NCI-H1105 treated with DMSO at 0.1 percent for 48 hours (cell line): Measurements from ENCODE around the gene LPCAT1.
A peak's percentile ranks its signal among the peaks of the same experiment; 100 is the strongest.
"Not testable (repeated sequence)": the region's sequence is repeated elsewhere in the genome, so short reads cannot be mapped to it uniquely, and the experiment has no call there.

Experiments used
- DNase-seq: peaks from one replicate; lab custom pipeline; 2025; lab: John Stamatoyannopoulos, UW

Gene LPCAT1

DNA sequence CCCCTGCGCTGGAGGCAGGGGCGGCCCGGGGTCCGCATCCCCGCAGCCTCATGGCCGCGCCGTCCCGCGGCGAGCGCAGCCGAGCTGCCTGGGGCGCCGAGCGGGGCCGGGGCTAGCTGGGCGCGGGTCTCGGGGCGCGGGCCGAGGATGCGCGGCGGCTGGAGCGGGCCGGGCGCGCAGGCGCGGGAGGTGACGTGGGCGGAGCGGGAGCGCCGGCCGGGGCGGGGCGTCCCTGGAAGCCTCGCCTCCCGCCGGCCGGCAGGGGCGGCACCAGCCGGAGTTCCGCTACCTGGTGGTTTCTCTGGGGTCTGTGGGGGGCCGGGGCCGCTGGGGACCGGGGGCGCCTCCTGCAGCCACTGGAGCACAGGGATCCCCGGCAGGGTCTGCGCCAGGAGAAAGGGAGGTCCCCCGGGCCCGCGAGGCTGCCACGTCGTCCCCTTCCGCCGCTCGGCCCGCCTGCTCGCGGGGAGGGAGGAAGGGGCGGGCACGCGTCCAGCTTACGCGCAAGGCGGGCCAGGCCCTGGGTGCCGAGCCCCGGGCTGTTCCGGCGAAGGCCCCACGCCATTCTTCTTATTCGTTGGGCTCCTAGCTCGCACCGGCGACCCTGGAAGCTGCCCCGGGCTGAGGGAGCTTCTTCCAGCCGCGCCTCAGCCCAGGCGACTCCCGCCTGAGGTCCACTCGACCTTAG lies at the start of gene LPCAT1:
TSS of gene LPCAT1 (minus strand) at position 168 of the 688 bp plus-strand sequence. CDS start at position 52, 116 bp downstream.
- DNase-seq: peak; percentile 60

GRCh38 chr5:1571875-1572274 lies 48.1 kb upstream of the LPCAT1 start:
- DNase-seq: not testable (repeated sequence)

DNA sequence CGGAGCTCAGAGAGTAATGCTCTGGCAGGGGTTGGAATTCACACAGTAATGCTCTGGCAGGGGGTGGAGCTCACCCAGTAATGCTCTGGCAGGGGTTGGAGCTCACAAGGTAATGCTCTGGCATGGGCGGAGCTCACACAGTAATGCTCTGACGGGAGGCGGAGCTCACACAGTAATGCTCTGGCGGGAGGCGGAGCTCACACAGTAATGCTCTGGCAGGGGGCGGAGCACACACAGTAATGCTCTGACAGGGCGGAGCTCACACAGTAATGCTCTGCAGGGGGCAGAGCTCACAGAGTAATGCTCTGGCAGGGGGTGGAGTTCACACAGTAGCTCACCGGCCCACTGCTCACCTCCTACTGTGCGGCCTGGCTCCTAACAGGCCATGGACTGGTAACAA lies 47.2 kb upstream of the LPCAT1 start:
- no peak for DNase-seq

- DNase-seq: no peak
These were observed 44.6 kb upstream of the LPCAT1 start for GRCh38 chr5:1568201-1568979.

DNA sequence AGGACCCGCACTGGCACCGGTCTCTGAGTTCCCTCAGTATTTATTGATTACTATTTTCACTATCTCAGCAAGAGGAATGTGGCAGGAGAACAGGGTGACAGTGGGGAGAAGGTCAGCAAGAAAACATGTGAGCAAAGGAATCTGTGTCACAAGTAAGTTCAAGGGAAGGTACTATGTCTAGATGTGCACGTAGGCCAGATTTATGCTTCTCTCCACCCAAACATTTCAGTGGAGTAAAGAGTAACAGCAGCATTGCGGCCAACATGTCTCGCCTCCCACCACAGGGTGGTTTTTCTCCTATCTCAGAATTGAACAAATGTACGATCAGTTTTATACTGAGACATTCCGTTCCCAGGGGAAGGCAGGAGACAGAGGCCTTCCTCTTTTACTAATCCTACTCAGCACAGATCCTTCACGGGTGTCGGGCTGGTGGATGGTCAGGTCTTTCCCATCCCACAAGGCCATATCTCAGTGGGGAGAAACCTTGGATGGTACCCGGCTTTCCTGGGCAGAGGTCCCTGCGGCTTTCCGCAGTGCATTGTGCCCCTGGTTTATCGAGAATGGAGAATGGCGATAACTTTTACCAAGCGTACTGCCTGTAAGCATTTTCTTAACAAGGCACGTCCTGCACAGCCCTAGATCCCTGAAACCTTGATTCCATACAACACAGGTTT lies 43.9 kb upstream of the LPCAT1 start:
- DNase-seq: not testable (repeated sequence)

GRCh38 chr5:1565737-1566734 lies 42.3 kb upstream of the LPCAT1 start:
- DNase-seq: no peak

DNA sequence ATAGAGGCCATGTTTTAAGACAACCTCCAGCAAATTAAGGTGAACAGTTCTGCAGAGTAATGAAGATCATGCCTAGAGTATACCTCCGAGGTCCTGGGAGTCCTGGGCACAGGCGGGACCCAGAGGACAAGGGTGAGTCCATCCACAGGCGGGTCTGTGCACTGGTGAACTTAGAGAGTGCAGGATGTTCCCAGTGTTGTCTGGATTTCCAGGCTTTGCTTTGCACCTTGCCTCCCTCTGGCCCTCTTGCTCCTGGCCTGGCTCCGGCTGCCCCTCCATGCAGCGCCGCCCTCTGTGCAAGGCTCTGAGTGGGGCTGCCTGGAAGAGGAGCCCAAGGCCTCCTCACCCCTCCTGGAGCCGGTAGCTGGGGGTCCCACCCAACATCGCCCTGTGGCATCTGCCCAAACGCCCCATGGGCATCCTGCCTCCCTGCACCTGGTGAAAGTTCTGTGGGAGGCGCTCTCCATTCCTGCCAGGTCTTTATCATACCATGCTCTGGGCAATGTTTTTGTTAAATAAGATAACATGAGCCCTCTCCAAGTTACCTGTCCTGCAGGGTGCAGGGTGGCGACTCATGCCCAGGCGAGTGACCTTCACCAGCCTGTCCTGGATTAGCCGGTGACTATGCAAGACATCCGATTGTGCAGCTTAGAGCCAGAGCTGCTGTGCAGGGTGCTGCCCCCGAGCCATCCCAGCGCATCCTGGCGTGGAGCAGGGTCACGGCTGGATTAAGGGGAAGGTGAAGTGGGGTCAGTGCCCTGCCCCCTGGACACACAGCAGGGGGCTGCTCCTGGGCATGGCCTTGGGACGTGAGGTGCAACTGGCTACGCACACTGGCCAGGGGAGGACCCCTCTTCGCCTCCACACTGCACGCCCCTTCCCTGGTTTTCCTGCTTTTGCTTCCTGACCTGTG lies 41.3 kb upstream of the LPCAT1 start:
- DNase-seq: no peak

DNA sequence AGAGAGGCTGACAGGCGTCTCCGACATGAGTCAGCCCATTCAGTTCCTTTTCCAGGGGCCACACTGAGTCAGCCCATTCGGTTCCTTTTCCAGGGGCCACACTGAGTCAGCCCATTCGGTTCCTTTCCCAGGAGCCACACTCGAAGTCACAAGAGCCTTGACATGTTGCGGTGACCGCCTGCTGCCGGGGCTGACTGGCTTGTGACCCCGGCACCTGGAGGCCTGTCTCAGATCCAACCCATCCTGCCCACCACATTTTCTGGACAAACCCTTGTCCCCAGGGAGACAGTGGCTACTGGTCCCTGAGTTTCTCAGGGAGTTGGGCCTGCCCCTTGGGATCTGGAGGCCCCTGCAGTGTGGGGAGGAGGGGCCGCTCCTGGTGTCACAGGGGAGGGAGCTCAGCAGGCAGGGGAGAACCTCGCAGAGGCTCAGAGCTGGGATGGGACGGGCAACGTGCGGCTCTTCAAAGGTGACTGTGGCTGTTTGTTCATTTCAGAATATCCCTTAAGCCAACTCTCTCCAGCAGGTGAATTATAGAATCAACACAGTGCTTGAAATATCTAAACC lies 40.5 kb upstream of the LPCAT1 start:
- no peak for DNase-seq

DNA sequence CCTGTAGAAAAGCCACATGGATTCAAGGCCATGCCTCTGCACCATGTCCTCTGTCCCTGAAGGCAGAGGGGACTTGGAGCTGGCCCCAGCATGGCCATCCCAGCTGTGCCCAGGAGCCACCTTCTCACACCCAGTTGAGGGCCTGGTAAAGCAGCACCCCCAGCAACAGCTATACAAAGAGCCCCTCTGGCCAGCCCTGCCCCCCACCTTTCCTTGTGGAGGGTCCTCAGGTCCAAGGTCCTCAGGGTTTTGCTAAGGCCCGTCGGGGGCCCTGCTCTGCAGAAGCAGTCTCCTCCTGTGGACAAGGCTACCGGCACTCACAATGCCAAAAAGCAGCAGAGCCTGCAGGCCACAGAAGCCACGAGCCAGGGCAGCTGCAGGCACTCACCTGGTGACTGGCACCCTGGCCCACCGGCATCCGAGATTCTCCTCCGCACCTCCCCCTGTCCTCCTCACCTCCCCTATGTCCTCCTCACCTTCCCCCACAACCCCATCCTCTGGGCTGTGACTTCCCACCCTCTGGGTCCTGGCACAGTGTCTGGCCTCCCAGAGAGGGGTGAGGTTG lies 39.9 kb upstream of the LPCAT1 start:
- DNase-seq: no peak

GRCh38 chr5:1563051-1563461 lies 39.3 kb upstream of the LPCAT1 start:
- no peak for DNase-seq

GRCh38 chr5:1562599-1562998 lies 38.8 kb upstream of the LPCAT1 start:
- no peak for DNase-seq

DNA sequence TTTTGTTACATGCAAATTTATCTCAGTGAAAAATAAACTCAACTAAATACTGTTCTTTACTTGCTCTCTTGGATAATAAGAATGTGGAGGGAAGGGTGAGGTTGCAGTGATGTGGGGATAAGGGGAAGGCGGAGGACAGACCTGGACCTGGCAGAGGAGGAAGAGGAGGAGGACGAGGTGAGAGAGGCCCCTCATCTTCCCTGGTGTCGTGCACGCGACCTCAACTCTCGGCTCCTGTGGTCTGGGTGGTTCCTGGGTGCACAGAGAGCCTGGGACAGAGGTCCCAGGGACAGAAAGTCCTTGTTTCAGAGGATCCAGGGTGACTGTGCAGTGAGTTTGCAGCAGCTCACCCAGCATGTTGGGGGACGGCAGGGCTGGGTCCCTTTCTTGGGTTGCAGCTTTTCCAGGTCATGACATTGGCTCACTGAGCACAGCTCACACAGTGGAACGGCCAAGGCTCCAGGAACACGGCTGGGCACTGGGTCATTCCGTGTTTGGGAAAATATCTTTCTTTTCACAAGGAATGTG lies 37.7 kb upstream of the LPCAT1 start:
- no peak for DNase-seq

DNA sequence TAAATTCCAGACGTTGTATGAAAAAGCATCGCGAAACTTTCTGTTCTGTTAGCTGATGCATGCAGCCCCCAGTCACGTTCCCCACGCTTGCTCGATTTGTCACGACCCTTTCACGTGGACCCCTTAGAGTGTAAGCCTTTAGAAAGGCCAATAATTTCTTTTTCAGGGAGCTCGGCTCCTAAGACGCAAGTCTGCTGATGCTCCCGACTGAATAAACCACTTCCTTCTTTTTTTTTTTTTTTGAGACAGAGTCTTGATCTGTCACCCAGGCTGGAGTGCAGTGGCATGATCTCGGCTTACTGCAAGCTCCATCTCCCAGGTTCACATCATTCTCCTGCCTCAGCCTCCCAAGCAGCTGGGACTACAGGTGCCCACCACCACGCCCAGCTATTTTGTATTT lies 36.7 kb upstream of the LPCAT1 start:
- not testable (repeated sequence) for DNase-seq

GRCh38 chr5:1558944-1559343 lies 35.2 kb upstream of the LPCAT1 start:
- no peak for DNase-seq

- DNase-seq: no peak
These were observed 33.5 kb upstream of the LPCAT1 start for GRCh38 chr5:1557114-1557873.

DNA sequence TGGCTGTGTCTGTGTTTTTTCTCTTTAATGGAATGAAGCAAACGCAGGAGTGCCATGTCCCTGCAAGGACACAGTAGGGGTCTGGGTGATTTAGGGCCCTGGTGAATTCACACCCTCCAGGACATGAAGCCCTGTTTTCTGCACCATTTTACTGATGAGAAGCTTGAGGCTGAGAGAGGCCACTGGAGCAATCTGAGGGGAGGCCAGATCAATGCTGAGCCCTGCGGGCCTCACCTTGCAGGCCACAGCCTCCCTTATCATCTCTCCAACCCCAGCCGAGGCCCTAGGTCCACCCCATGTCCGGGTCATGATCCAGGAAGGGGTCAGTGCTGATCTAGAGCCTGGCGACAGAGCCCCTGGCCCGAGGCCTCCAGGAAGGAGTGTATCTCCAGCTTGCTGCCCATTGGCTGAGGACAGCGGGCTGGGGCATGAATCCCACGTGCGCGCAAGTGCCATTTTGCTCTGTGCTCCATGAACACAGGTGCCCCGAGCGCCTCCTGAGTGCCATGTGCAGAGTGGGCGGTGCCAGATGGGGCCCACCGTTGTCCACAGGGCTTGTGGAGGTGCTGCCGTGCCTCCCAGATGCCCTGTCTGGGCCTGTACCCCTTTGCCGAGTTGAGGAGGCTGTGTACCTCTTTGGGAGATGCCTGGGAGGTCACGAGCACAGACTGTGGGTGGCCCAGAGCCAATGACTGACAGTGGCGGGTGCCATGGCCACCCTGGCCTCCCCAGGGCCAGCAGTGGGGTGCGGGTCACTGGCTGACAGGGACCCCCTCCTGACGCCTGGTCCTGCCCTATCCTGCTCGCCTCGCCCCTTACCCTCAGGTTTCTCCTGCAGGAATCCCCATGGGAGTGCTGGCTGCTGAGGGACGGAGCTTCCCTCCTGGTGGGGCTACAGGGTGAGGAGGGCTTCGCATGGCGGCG lies 32.3 kb upstream of the LPCAT1 start:
- no peak for DNase-seq

GRCh38 chr5:1555011-1555807 lies 31.4 kb upstream of the LPCAT1 start:
- peak; percentile 72 for DNase-seq
